ENCODE data around the gene SMARCD1. TPM values are rescaled to one million over a fixed set of nuclear protein-coding genes. Genes with fewer than 3 reads are reported as not detected.
"Not testable (repeated sequence)": the region's sequence is repeated elsewhere in the genome, so short reads cannot be mapped to it uniquely, and the experiment has no call there.

SMARCD1 gene
- polyA plus RNA-seq, 2 donors = 9.8 to 17.8 TPM

DNA sequence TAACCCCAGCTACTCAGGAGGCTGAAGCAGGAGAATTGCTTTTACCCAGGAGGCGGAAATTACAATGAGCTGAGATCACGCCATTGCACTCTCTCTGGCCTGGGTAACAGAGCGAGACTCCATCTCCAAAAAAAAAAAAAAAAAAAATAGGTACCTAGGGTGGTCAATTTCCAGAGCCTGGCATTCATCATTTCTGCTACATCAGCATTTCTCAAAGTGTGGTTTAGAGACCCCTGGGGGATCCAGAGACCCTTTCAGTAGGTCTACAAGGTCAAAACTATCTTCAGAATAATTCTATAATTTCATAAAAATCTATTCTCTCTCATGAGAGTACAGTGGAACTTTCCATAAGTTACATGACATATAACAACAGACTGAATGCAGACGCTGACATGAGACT is 62.1 kb downstream of the SMARCD1 start:
- H3K36me3 ChIP-seq (ENCODE audit: control insufficient read depth in 2 of 2, insufficient read depth in 2 of 2, low read length in 1 of 2) = no peaks in the 10 kb centered on the region
- no peak overlapping the region for H3K4me3 ChIP-seq (ENCODE audit: low read depth in 1 of 2, low read length in 2 of 2)
- H3K27ac ChIP-seq (ENCODE audit: low read depth in 2 of 2, low read length in 1 of 2) = no peak overlapping the region
- H3K27me3 ChIP-seq (ENCODE audit: control insufficient read depth in 1 of 2, insufficient read depth in 2 of 2, low read length in 2 of 2) = no peaks in the 10 kb centered on the region
- 94 to 97% methylated on average over 4 of the region's 4 CpGs for WGBS, 2 donors
- no peaks in the 10 kb centered on the region for H3K4me1 ChIP-seq (ENCODE audit: control insufficient read depth in 2 of 2, insufficient read depth in 2 of 2, low read length in 1 of 2)
- no peaks in the 10 kb centered on the region for H3K9me3 ChIP-seq (ENCODE audit: control insufficient read depth in 2 of 2, insufficient read depth in 1 of 2, low read depth in 1 of 2, low read length in 1 of 2)

DNA sequence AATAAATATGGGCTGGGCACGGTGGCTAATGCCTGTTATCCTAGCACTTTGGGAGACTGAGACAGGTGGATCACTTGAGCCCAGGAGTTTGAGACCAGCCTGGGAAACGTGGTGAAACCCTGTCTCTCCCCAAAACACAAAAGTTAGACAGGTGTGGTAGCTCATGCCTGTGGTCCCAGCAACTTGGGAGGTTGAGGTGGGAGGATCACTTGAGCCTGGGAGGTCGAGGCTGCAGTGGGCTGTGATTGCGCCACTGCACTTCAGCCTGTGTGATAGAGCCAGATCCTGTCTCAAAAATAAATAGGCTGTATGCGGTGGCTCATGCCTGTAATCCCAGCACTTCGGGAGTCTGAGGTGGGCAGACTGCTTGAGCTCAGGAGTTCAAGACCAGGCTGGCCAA is 62.9 kb downstream of the SMARCD1 start:
- not testable (repeated sequence) for H3K4me3 ChIP-seq (ENCODE audit: low read depth in 1 of 2, low read length in 2 of 2); H3K9me3 ChIP-seq (ENCODE audit: control insufficient read depth in 2 of 2, insufficient read depth in 1 of 2, low read depth in 1 of 2, low read length in 1 of 2)
- WGBS, 2 donors = 91 to 92% methylated on average over 6 of the region's 6 CpGs

DNA sequence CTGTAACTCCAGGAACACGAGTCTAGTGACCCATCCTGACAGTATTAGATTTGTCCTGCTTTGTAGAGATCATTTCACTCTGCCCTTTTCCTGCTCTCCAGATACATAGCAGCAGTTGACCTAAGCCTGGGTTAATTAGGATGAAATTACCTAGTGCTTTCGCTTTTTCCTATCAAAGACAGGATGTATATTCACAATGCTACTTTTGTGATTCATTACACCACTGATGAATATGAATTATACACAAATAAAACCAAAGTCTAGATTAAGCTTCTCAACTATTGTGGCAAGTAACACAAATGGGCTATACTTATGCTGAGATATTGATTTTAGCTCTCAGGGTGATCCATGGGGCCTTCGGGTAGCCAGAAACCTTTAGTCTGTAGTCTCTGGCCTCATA is 64.2 kb downstream of the SMARCD1 start:
- no peaks in the 10 kb centered on the region for H3K27me3 ChIP-seq (ENCODE audit: control insufficient read depth in 1 of 2, insufficient read depth in 2 of 2, low read length in 2 of 2)
- 69% methylated on average over 3 of the region's 3 CpGs for WGBS, 2 donors
- H3K36me3 ChIP-seq (ENCODE audit: control insufficient read depth in 2 of 2, insufficient read depth in 2 of 2, low read length in 1 of 2) = no peaks in the 10 kb centered on the region

More for the DNA sequence above, 62.9 kb downstream of the SMARCD1 start:
- not testable (repeated sequence) for H3K27me3 ChIP-seq (ENCODE audit: control insufficient read depth in 1 of 2, insufficient read depth in 2 of 2, low read length in 2 of 2); H3K27ac ChIP-seq (ENCODE audit: low read depth in 2 of 2, low read length in 1 of 2); H3K4me1 ChIP-seq (ENCODE audit: control insufficient read depth in 2 of 2, insufficient read depth in 2 of 2, low read length in 1 of 2); H3K36me3 ChIP-seq (ENCODE audit: control insufficient read depth in 2 of 2, insufficient read depth in 2 of 2, low read length in 1 of 2)

More for the DNA sequence above, 64.2 kb downstream of the SMARCD1 start:
- no peaks in the 10 kb centered on the region for H3K4me1 ChIP-seq (ENCODE audit: control insufficient read depth in 2 of 2, insufficient read depth in 2 of 2, low read length in 1 of 2)
- H3K27ac ChIP-seq (ENCODE audit: low read depth in 2 of 2, low read length in 1 of 2) = no peak overlapping the region
- no peak overlapping the region for H3K4me3 ChIP-seq (ENCODE audit: low read depth in 1 of 2, low read length in 2 of 2)
- H3K9me3 ChIP-seq (ENCODE audit: control insufficient read depth in 2 of 2, insufficient read depth in 1 of 2, low read depth in 1 of 2, low read length in 1 of 2) = no peaks in the 10 kb centered on the region

Other genes with a start within 250 kb of the SMARCD1 start
- gene BCDIN3D, start 242.2 kb upstream of the SMARCD1 start, polyA plus RNA-seq = 1 to 10 TPM; 2.3 to 2.6 TPM
- under 1 TPM; 0.36 to 0.39 TPM for gene FAIM2, start 181.4 kb upstream of the SMARCD1 start, polyA plus RNA-seq
- gene AQP2, start 134.6 kb upstream of the SMARCD1 start, polyA plus RNA-seq = not detected
- gene AQP5, start 123.5 kb upstream of the SMARCD1 start, polyA plus RNA-seq = 10 to 100 TPM in 1 of 2 donors, 1 to 10 TPM in 1; 3.1 to 48.8 TPM
- gene AQP6, start 112.4 kb upstream of the SMARCD1 start, polyA plus RNA-seq = under 1 TPM; 0.02 to 0.08 TPM
- 10 to 100 TPM in 1 of 2 donors, 1 to 10 TPM in 1; 6.0 to 16.8 TPM for gene RACGAP1, start 59.8 kb upstream of the SMARCD1 start, polyA plus RNA-seq
- 1 to 10 TPM; 1.4 to 2.1 TPM for gene ASIC1, start 27.7 kb upstream of the SMARCD1 start, polyA plus RNA-seq
- gene GPD1, start 18.7 kb downstream of the SMARCD1 start, polyA plus RNA-seq = under 1 TPM; 0.29 to 0.32 TPM
- gene COX14, start 26.9 kb downstream of the SMARCD1 start, polyA plus RNA-seq = 10 to 100 TPM; 22.8 to 56.8 TPM
- 10 to 100 TPM; 21.0 to 41.3 TPM for gene CERS5, start 82.0 kb downstream of the SMARCD1 start, polyA plus RNA-seq
- gene LIMA1, start 198.2 kb downstream of the SMARCD1 start, polyA plus RNA-seq = 10 to 100 TPM; 21.7 to 26.9 TPM